IMR-90 (cell line): Measurements from ENCODE around the gene WFDC8. TPM values are rescaled to one million over a fixed set of nuclear protein-coding genes. Genes with fewer than 3 reads are reported as not detected.

ENCODE experiments used
- ATAC-seq: fragments of 200-7000 bp; cut with Tn5 transposase; 2 replicates; pipeline ENCODE4 v1.9.1; 2020; ENCODE audit warnings: low read depth, mild to moderate bottlenecking, moderate library complexity
- BruUV-seq: library from RNA; stranded (reverse); fragments of 400-500 nt; replicated peaks from 2 replicates; lab custom pipeline; 2021; lab: Mats Ljungman, UMichigan
- CTCF ChIA-PET: fragments of 300-600 bp; formaldehyde crosslinking; extraction: SDS; loops from one replicate; lab custom pipeline; 2021; ENCODE audit warnings: antibody characterized with exemption; lab: Yijun Ruan, JAX
- POLR2A ChIA-PET: fragments of 300-600 bp; sonication (Branson Sonifier 250); formaldehyde crosslinking; loops from one replicate; lab custom pipeline; 2022; ENCODE audit warnings: antibody characterized with exemption; ENCODE audit not compliant: unreplicated experiment; lab: Charles Lee
- DNase-seq: peaks from one replicate; pipeline ENCODE4 v3.0.0; 2013
- H2AFZ ChIP-seq: replicated peaks from 2 replicates; pipeline ENCODE3; 2013; ENCODE audit warnings: low read length, mild to moderate bottlenecking; ENCODE audit not compliant: poor library complexity
- H2AK5ac ChIP-seq: 2 replicates; pipeline ENCODE4 v1.6.1; 2013; ENCODE audit warnings: low read depth, low read length, inconsistent platforms
- H2AK9ac ChIP-seq: replicated peaks from 2 replicates; pipeline ENCODE3; 2013; ENCODE audit warnings: mild to moderate bottlenecking, low read depth, low read length, moderate library complexity; ENCODE audit not compliant: poor library complexity
- H2BK120ac ChIP-seq: 2 replicates; pipeline ENCODE4 v1.6.1; 2013; ENCODE audit warnings: low read depth, low read length, inconsistent platforms
- H2BK15ac ChIP-seq: 3 replicates; pipeline ENCODE4 v1.6.1; 2013; ENCODE audit warnings: low read depth, low read length, inconsistent platforms
- H2BK20ac ChIP-seq: 2 replicates; pipeline ENCODE4 v1.6.1; 2013; ENCODE audit warnings: low read depth, mild to moderate bottlenecking, inconsistent platforms, low read length, moderate library complexity
- H2BK5ac ChIP-seq: 2 replicates; pipeline ENCODE4 v1.6.1; 2013; ENCODE audit warnings: mild to moderate bottlenecking, low read depth, low read length, inconsistent platforms; ENCODE audit not compliant: poor library complexity, severe bottlenecking
- H3K14ac ChIP-seq: replicated peaks from 2 replicates; pipeline ENCODE4 v1.6.1; 2013; ENCODE audit warnings: low read depth, low read length, inconsistent platforms
- H3K18ac ChIP-seq: 2 replicates; pipeline ENCODE4 v1.6.1; 2013; ENCODE audit warnings: low read depth, low read length, control low read depth
- H3K23ac ChIP-seq: 2 replicates; pipeline ENCODE4 v1.6.1; 2013; ENCODE audit warnings: low read depth, low read length, inconsistent platforms
- H3K27ac ChIP-seq: 2 replicates; pipeline ENCODE4 v1.5.1; 2013; ENCODE audit warnings: mild to moderate bottlenecking, control low read depth, low read length; ENCODE audit not compliant: insufficient read depth
- H3K27me3 ChIP-seq: 2 replicates; pipeline ENCODE4 v1.6.1; 2013; ENCODE audit warnings: low read length; ENCODE audit not compliant: control insufficient read depth, insufficient read depth
- H3K36me3 ChIP-seq: 2 replicates; pipeline ENCODE4 v1.6.1; 2013; ENCODE audit warnings: low read length, mixed read lengths; ENCODE audit not compliant: control insufficient read depth, insufficient read depth
- H3K4ac ChIP-seq: 2 replicates; pipeline ENCODE4 v1.6.1; 2013; ENCODE audit warnings: low read depth, low read length, inconsistent platforms
- H3K4me1 ChIP-seq: 2 replicates; pipeline ENCODE4 v1.6.1; 2013; ENCODE audit warnings: low read length, mixed read lengths; ENCODE audit not compliant: control insufficient read depth, insufficient read depth
- H3K4me2 ChIP-seq: 2 replicates; pipeline ENCODE4 v1.6.1; 2013; ENCODE audit warnings: low read depth, mild to moderate bottlenecking, control low read depth, low read length, moderate library complexity
- H3K4me3 ChIP-seq: 2 replicates; pipeline ENCODE4 v1.5.1; 2013; ENCODE audit warnings: low read depth, mild to moderate bottlenecking, control low read depth, low read length, moderate library complexity; ENCODE audit not compliant: insufficient read depth
- H3K56ac ChIP-seq: 2 replicates; pipeline ENCODE4 v1.6.1; 2013; ENCODE audit warnings: low read length, inconsistent platforms; ENCODE audit not compliant: insufficient read depth; ENCODE audit errors: extremely low read depth
- H3K79me1 ChIP-seq, 2 experiments: 2 replicates each; pipeline ENCODE4 v1.6.1; 2013; ENCODE audit warnings: low read length in 2 of 2, inconsistent platforms in 1 of 2, low read depth in 1 of 2
- H3K9ac ChIP-seq: 2 replicates; pipeline ENCODE4 v1.6.1; 2013; ENCODE audit warnings: low read depth, low read length, control low read depth
- H3K9me1 ChIP-seq: 2 replicates; pipeline ENCODE4 v1.6.1; 2013; ENCODE audit warnings: low read length, inconsistent platforms; ENCODE audit not compliant: insufficient read depth
- H3K9me3 ChIP-seq: 2 replicates; pipeline ENCODE4 v1.6.1; 2013; ENCODE audit warnings: low read length; ENCODE audit not compliant: control insufficient read depth, insufficient read depth
- H4K20me1 ChIP-seq: 2 replicates; pipeline ENCODE4 v1.6.1; 2013; ENCODE audit warnings: low read length, inconsistent platforms; ENCODE audit not compliant: insufficient read depth
- H4K5ac ChIP-seq: 2 replicates; pipeline ENCODE4 v1.6.1; 2013; ENCODE audit warnings: mild to moderate bottlenecking, low read depth, low read length, control low read depth
- H4K8ac ChIP-seq, 2 experiments: 2 replicates each; pipeline ENCODE4 v1.6.1; 2013; ENCODE audit warnings: low read depth in 2 of 2, low read length in 2 of 2, control low read depth in 1 of 2, inconsistent platforms in 1 of 2
- H4K91ac ChIP-seq: 2 replicates; pipeline ENCODE4 v1.6.1; 2013; ENCODE audit warnings: low read depth, low read length, inconsistent platforms; ENCODE audit not compliant: insufficient read depth
- BHLHE40 ChIP-seq: fragments of 150-350 bp; IDR thresholded peaks from 2 replicates; pipeline ENCODE4 v1.6.1; 2016; ENCODE audit warnings: mild to moderate bottlenecking, low read depth, low read length
- CEBPB ChIP-seq: IDR thresholded peaks from 2 replicates; pipeline ENCODE4 v1.6.1; 2012; ENCODE audit warnings: low read depth, low read length, improper control_type of control experiment
- CHD1 ChIP-seq: IDR thresholded peaks from 2 replicates; pipeline ENCODE4 v1.6.1; 2012; ENCODE audit warnings: low read depth, low read length, improper control_type of control experiment
- FOS ChIP-seq: fragments of 150-350 bp; IDR thresholded peaks from 2 replicates; pipeline ENCODE4 v1.6.1; 2016; ENCODE audit warnings: low read depth, low read length
- MAFK ChIP-seq: IDR thresholded peaks from 2 replicates; pipeline ENCODE4 v1.6.1; 2012; ENCODE audit warnings: low read depth, low read length, improper control_type of control experiment
- MAZ ChIP-seq: IDR thresholded peaks from 2 replicates; pipeline ENCODE4 v1.6.1; 2012; ENCODE audit warnings: low read depth, mild to moderate bottlenecking, low read length, improper control_type of control experiment, moderate library complexity, borderline replicate concordance
- MXI1 ChIP-seq: IDR thresholded peaks from 2 replicates; pipeline ENCODE4 v1.6.1; 2012; ENCODE audit warnings: low read depth, mild to moderate bottlenecking, low read length, moderate library complexity, borderline replicate concordance
- NFE2L2 ChIP-seq: fragments of 150-350 bp; IDR thresholded peaks from 2 replicates; pipeline ENCODE4 v1.6.1; 2016; ENCODE audit warnings: low read depth, mild to moderate bottlenecking, low read length
- POLR2A ChIP-seq: IDR thresholded peaks from 2 replicates; pipeline ENCODE4 v1.6.1; 2012; ENCODE audit warnings: mild to moderate bottlenecking, low read depth, low read length
- RAD21 ChIP-seq: IDR thresholded peaks from 2 replicates; pipeline ENCODE4 v1.6.1; 2012; ENCODE audit warnings: low read length, improper control_type of control experiment
- RCOR1 ChIP-seq: IDR thresholded peaks from 2 replicates; pipeline ENCODE4 v1.6.1; 2012; ENCODE audit warnings: mild to moderate bottlenecking, low read length, improper control_type of control experiment; ENCODE audit not compliant: insufficient replicate concordance
- RFX5 ChIP-seq: IDR thresholded peaks from 2 replicates; pipeline ENCODE4 v1.8.0; 2012; ENCODE audit warnings: low read depth, mild to moderate bottlenecking, low read length, moderate library complexity
- SMC3 ChIP-seq: fragments of 150-350 bp; IDR thresholded peaks from 2 replicates; pipeline ENCODE4 v1.6.1; 2016; ENCODE audit warnings: low read depth, mild to moderate bottlenecking, antibody characterized with exemption, low read length, moderate library complexity
- WGBS, 2 experiments: methylation state at CpG; one replicate each; pipeline versions ENCODE4 v1.1.5 to v1.1.7; 2013; ENCODE audit warnings: missing lambda C conversion rate in 2 of 2; ENCODE audit not compliant: insufficient read length in 1 of 2; ENCODE audit errors: extremely low coverage in 2 of 2; 5-methylcytosine and 5-hydroxymethylcytosine counted together
- dilution Hi-C: fragments of 300-500 bp; cut with HindIII; formaldehyde crosslinking; loops from one replicate; pipeline ENCODE4 v1.14.3; 2018; ENCODE audit warnings: low sequenced_read_pairs; ENCODE audit not compliant: unreplicated experiment
- in situ Hi-C: fragments of 300-500 bp; cut with MboI; formaldehyde crosslinking; loops from 3 replicates; pipeline ENCODE4 v1.14.3; 2019; ENCODE audit warnings: low sequenced_read_pairs, inconsistent platforms, mixed read lengths
- intact Hi-C: fragments of 100-400 bp; cut with micrococcal nuclease; formaldehyde crosslinking; loops from 2 replicates; pipeline ENCODE4 v1.10.0; 2022
- polyA plus RNA-seq, 3 experiments: library from polyadenylated mRNA; depleted of rRNA; stranded (reverse); fragments of >200 nt; gene quantifications; 2 replicates each; pipeline ENCODE4 v1.2.3, GENCODE V29; 2012; ENCODE audit warnings: low replicate concordance in 1 of 3
- total RNA-seq: library from RNA; depleted of rRNA; stranded (reverse); fragments of >200 nt; gene quantifications from 2 replicates; pipeline ENCODE4 v1.2.3, GENCODE V29; 2012
- TF ChIP-seq, protein P1 (sequence below): fragments of 150-350 bp; IDR thresholded peaks from 2 replicates; pipeline ENCODE4 v1.6.1; 2016; ENCODE audit warnings: low read depth, mild to moderate bottlenecking, low read length, moderate library complexity, borderline replicate concordance
- TF ChIP-seq, protein P2 (sequence below): fragments of 150-350 bp; IDR thresholded peaks from 2 replicates; pipeline ENCODE4 v1.6.1; 2017; ENCODE audit warnings: mild to moderate bottlenecking, antibody characterized with exemption, low read length, low read depth
- TF ChIP-seq, protein P3 (sequence below): conservative IDR thresholded peaks from 2 replicates; pipeline ENCODE4 v1.5.1; 2012; ENCODE audit warnings: mild to moderate bottlenecking, low read depth, low read length, improper control_type of control experiment

The WFDC8 gene
- total and polyA plus RNA-seq, 2 of the 4 experiments (the other 2 are of a cell fraction): not detected

GRCh38 chr20:45518282-45518681 lies 60.8 kb downstream of the WFDC8 start:
- Histone ChIP-seq H2AK5ac (no peak overlapping the region), H3K23ac (no peak overlapping the region), H2AK9ac (no peak overlapping the region), H4K20me1 (no peaks in the 10 kb centered on the region), H3K18ac (no peak overlapping the region), H3K4me2 (no peak overlapping the region), H4K8ac (no peak overlapping the region), H3K4me1 (no peaks in the 10 kb centered on the region), H3K4ac (no peak overlapping the region), H3K36me3 (no peaks in the 10 kb centered on the region), H2BK120ac (no peak overlapping the region), H4K91ac (no peak overlapping the region), H4K5ac (no peak overlapping the region), H2BK20ac (no peak overlapping the region), H3K4me3 (no peak overlapping the region), H2AFZ (no peak overlapping the region), H2BK15ac (no peak overlapping the region), H3K14ac (no peak overlapping the region), H3K56ac (no peak overlapping the region), H3K9ac (no peak overlapping the region), H2BK5ac (no peak overlapping the region), H3K79me1 (no peaks in the 10 kb centered on the region), H3K9me3 (no peaks in the 10 kb centered on the region), H3K27ac (no peak overlapping the region), H3K9me1 (no peaks in the 10 kb centered on the region), H3K27me3 (no peaks in the 10 kb centered on the region)
- no TSS peak for BruUV-seq
- WGBS, 2 experiments: 40% methylated on average over 1 of the region's 2 CpGs; no CpG with 5 or more reads in 1 of the 2 experiments
- TF ChIP-seq CEBPB (no peak), FOS (no peak), BHLHE40 (no peak), SMC3 (no peak), MAZ (no peak), CHD1 (no peak), MAFK (no peak), RCOR1 (no peak), RFX5 (no peak), POLR2A (no peak), RAD21 (no peak), NFE2L2 (no peak), MXI1 (no peak)
- TF ChIP-seq, protein P1, sequence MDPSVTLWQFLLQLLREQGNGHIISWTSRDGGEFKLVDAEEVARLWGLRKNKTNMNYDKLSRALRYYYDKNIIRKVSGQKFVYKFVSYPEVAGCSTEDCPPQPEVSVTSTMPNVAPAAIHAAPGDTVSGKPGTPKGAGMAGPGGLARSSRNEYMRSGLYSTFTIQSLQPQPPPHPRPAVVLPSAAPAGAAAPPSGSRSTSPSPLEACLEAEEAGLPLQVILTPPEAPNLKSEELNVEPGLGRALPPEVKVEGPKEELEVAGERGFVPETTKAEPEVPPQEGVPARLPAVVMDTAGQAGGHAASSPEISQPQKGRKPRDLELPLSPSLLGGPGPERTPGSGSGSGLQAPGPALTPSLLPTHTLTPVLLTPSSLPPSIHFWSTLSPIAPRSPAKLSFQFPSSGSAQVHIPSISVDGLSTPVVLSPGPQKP: no peak
- TF ChIP-seq, protein P2, sequence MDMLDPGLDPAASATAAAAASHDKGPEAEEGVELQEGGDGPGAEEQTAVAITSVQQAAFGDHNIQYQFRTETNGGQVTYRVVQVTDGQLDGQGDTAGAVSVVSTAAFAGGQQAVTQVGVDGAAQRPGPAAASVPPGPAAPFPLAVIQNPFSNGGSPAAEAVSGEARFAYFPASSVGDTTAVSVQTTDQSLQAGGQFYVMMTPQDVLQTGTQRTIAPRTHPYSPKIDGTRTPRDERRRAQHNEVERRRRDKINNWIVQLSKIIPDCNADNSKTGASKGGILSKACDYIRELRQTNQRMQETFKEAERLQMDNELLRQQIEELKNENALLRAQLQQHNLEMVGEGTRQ: no peak
- TF ChIP-seq, protein P3, sequence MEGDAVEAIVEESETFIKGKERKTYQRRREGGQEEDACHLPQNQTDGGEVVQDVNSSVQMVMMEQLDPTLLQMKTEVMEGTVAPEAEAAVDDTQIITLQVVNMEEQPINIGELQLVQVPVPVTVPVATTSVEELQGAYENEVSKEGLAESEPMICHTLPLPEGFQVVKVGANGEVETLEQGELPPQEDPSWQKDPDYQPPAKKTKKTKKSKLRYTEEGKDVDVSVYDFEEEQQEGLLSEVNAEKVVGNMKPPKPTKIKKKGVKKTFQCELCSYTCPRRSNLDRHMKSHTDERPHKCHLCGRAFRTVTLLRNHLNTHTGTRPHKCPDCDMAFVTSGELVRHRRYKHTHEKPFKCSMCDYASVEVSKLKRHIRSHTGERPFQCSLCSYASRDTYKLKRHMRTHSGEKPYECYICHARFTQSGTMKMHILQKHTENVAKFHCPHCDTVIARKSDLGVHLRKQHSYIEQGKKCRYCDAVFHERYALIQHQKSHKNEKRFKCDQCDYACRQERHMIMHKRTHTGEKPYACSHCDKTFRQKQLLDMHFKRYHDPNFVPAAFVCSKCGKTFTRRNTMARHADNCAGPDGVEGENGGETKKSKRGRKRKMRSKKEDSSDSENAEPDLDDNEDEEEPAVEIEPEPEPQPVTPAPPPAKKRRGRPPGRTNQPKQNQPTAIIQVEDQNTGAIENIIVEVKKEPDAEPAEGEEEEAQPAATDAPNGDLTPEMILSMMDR: no peak
- ChIA-PET POLR2A (no interaction called here), CTCF (no interaction called here)
- dilution Hi-C loops (no loop called here), in situ Hi-C loops (no loop called here), intact Hi-C loops (no loop called here)
- DNase-seq: no peak
- no peak for ATAC-seq
